Skeletal muscle satellite cell (primary cell): Measurements from ENCODE around the gene PRR36.

ENCODE experiments used
- H3K27me3 ChIP-seq: 2 replicates; pipeline ENCODE4 v1.7.0; 2013; ENCODE audit warnings: low read length; ENCODE audit not compliant: control insufficient read depth, insufficient read depth
- H3K36me3 ChIP-seq: 2 replicates; pipeline ENCODE4 v1.7.0; 2013; ENCODE audit warnings: mild to moderate bottlenecking, control low read depth, low read length; ENCODE audit not compliant: insufficient read depth
- H3K4me1 ChIP-seq: 2 replicates; pipeline ENCODE4 v1.7.0; 2013; ENCODE audit warnings: low read length; ENCODE audit not compliant: control insufficient read depth, insufficient read depth
- H3K4me2 ChIP-seq: 2 replicates; pipeline ENCODE4 v1.7.0; 2013; ENCODE audit warnings: mild to moderate bottlenecking, low read length
- H3K4me3 ChIP-seq: 2 replicates; pipeline ENCODE4 v1.7.0; 2013; ENCODE audit warnings: low read length
- H3K9ac ChIP-seq: 2 replicates; pipeline ENCODE4 v1.7.0; 2013; ENCODE audit warnings: mild to moderate bottlenecking, low read depth, low read length, moderate library complexity
- H3K9me3 ChIP-seq: replicated peaks from 2 replicates; pipeline ENCODE4 v1.7.0; 2013; ENCODE audit warnings: mild to moderate bottlenecking, control low read depth, low read length

Gene PRR36

GRCh38 chr19:7844405-7844804 lies 29.8 kb downstream of the PRR36 start:
- Histone ChIP-seq H3K4me3 (no peak overlapping the region), H3K4me1 (peaks cover 5% of the 10 kb centered on the region), H3K4me2 (no peak overlapping the region), H3K27me3 (no peaks in the 10 kb centered on the region), H3K36me3 (no peaks in the 10 kb centered on the region), H3K9me3 (no peaks in the 10 kb centered on the region), H3K9ac (no peak overlapping the region)

DNA sequence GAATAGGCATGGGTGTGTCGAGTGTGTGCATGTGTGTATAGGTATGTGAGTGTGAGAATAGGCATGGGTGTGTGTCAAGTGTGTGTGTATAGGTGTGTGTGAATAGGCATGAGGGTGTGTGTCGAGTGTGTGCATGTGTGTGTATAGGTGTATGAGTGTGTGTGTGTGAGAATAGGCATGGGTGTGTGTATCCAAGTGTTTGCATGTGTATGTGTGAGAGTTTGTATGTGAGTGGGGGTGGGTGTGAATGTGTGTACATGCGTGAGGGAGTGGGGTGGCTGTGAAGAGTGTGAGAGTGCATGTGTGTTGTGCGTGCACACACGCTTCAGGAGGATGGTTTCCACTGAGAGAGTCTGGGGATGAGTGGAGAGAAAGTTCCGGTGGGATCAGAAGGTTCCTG lies 30.7 kb downstream of the PRR36 start:
- Histone ChIP-seq H3K9me3 (no peaks in the 10 kb centered on the region), H3K36me3 (no peaks in the 10 kb centered on the region), H3K4me2 (no peak overlapping the region), H3K27me3 (no peaks in the 10 kb centered on the region), H3K4me1 (peaks cover 7% of the 10 kb centered on the region), H3K4me3 (no peak overlapping the region), H3K9ac (no peak overlapping the region)

- no peaks in the 10 kb centered on the region for H3K9me3 ChIP-seq
- no peaks in the 10 kb centered on the region for H3K27me3 ChIP-seq
- H3K9ac ChIP-seq, result no peak overlapping the region
- H3K4me3 ChIP-seq, result no peak overlapping the region
- H3K4me2 ChIP-seq, result no peak overlapping the region
- peaks cover 13% of the 10 kb centered on the region for H3K4me1 ChIP-seq
- H3K36me3 ChIP-seq, result no peaks in the 10 kb centered on the region
Observed at GRCh38 chr19:7842661-7843294, 31.4 kb downstream of the PRR36 start.

DNA sequence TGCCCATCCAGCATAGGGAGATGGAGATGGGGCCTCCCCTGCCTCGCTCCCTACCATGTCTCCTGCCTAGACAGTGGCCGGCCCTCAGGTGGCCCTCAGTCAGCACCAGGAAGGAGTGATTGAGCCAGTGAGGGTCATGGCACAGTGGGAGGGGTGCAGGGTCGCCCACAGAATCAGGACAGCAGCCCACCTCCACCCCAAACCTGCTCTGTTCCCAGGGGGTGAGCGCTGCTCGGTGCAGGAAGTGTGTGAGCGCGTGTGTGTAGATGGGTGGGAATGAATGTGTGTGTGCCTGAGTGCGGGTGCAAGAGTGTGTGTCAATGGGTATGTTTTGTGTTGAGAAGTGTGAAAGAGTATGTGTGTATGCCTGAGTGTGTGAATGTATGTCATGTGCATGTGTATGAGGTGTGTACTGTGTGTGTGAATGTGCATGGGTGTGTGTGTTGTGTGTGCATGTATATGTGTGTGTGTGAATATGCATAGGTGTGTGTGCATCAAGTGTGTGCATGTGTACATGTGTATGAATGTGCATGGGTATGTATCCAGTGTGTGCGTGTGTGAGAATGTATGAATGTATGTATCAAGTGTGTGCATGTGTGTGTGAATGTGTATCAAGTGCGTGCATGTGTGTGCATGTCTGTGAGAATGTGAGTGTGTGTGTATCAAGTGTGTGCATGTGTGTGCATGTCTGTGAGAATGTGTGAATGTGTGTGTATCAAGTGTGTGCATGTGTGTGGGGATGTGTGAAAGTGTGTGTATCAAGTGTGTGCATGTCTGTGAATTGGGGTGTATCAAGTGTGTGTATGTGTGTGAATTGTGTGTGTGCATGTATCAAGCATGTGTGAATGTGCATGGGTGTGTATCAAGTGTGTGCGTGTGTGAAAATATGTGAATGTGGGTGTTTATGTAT lies 32.2 kb downstream of the PRR36 start:
- no peaks in the 10 kb centered on the region for H3K9me3 ChIP-seq
- H3K9ac ChIP-seq, result no peak overlapping the region
- no peaks in the 10 kb centered on the region for H3K36me3 ChIP-seq
- no peaks in the 10 kb centered on the region for H3K27me3 ChIP-seq
- peaks cover 18% of the 10 kb centered on the region for H3K4me1 ChIP-seq
- H3K4me2 ChIP-seq, result no peak overlapping the region
- H3K4me3 ChIP-seq, result no peak overlapping the region

- H3K4me3 ChIP-seq, result no peak overlapping the region
- H3K9ac ChIP-seq, result no peak overlapping the region
- no peak overlapping the region for H3K4me2 ChIP-seq
- no peaks in the 10 kb centered on the region for H3K9me3 ChIP-seq
- no peaks in the 10 kb centered on the region for H3K36me3 ChIP-seq
- peaks cover 18% of the 10 kb centered on the region for H3K4me1 ChIP-seq
- H3K27me3 ChIP-seq, result no peaks in the 10 kb centered on the region
Observed at GRCh38 chr19:7840629-7841028, 33.6 kb downstream of the PRR36 start.

DNA sequence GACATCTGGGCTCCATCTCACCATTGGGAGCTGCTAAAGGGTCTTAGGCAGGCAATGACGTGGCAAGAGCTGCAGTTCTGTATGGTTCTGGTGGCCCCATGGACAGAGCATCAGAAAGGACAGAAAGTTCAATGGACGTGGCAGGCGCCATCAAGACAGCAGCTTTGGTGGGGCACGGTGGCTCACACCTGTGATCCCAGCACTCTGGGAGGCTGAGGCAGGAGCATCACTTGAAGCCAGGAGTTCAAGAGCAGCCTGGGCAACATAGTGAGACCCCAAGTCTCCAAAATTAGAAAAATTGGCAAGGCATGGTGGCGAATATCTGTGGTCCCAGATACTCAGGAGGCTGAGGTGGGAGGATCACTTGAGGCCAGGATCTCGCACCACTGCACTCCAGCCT lies 34.7 kb downstream of the PRR36 start:
- no peak overlapping the region for H3K9ac ChIP-seq
- H3K4me2 ChIP-seq, result no peak overlapping the region
- H3K9me3 ChIP-seq, result no peaks in the 10 kb centered on the region
- no peaks in the 10 kb centered on the region for H3K36me3 ChIP-seq
- no peaks in the 10 kb centered on the region for H3K27me3 ChIP-seq
- H3K4me3 ChIP-seq, result no peak overlapping the region
- H3K4me1 ChIP-seq, result peaks cover 18% of the 10 kb centered on the region

DNA sequence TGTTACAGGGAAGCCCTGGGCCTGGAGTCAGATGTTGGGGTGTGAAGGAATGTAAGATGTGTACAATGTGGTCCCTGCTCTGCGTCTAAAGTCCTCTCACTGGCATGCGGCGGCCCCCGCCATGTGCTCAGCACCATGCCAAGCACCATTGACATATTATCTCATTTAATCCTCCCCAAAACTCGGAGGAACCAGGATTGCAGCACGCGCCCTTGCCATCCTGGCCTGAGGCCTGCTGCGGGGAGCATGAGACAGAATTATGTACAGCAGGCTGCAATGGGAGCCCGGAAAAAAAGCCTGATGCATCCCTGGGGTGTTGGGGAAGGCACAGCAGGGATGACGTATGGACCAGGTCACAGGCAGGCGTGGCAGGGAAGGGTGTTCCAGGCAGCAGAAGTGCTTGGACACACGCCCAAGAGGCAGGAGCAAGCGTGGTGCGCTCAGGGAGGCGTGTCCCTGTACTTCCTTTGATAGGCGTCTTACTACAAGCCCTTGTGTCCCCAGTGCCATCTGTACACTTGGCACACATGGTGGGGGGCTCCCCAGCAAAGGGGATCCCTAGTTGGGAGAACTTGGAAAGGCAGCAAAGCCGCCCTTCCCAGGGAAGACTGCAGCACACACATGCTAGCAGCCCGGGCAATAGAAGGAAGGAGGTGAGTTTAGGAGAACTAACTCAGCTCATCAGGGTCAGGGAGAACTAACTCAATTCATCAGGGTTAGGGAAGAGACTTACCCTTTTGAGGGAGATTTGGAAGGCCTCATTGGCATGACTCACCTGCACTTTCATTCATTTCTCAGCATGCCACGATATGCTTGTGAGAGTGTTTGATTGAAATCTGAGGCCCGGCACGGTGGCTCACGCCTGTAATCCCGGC lies 40.7 kb downstream of the PRR36 start:
- Histone ChIP-seq H3K4me3 (no peak overlapping the region), H3K9me3 (no peaks in the 10 kb centered on the region), H3K4me2 (no peak overlapping the region), H3K9ac (no peak overlapping the region), H3K4me1 (peaks cover 40% of the 10 kb centered on the region), H3K27me3 (no peaks in the 10 kb centered on the region), H3K36me3 (no peaks in the 10 kb centered on the region)

GRCh38 chr19:7832781-7833180 lies 41.4 kb downstream of the PRR36 start:
- peaks cover 34% of the 10 kb centered on the region for H3K4me1 ChIP-seq
- no peak overlapping the region for H3K4me3 ChIP-seq
- H3K27me3 ChIP-seq, result no peaks in the 10 kb centered on the region
- H3K36me3 ChIP-seq, result no peaks in the 10 kb centered on the region
- H3K9me3 ChIP-seq, result no peaks in the 10 kb centered on the region
- no peak overlapping the region for H3K9ac ChIP-seq
- H3K4me2 ChIP-seq, result no peak overlapping the region

GRCh38 chr19:7832009-7832408 lies 42.2 kb downstream of the PRR36 start:
- H3K9me3 ChIP-seq, result no peaks in the 10 kb centered on the region
- H3K9ac ChIP-seq, result peak overlapping the region; percentile 78
- no peaks in the 10 kb centered on the region for H3K36me3 ChIP-seq
- H3K4me3 ChIP-seq, result no peak overlapping the region
- H3K27me3 ChIP-seq, result no peaks in the 10 kb centered on the region
- H3K4me2 ChIP-seq, result peak overlapping the region; percentile 76
- H3K4me1 ChIP-seq, result peaks cover 30% of the 10 kb centered on the region

DNA sequence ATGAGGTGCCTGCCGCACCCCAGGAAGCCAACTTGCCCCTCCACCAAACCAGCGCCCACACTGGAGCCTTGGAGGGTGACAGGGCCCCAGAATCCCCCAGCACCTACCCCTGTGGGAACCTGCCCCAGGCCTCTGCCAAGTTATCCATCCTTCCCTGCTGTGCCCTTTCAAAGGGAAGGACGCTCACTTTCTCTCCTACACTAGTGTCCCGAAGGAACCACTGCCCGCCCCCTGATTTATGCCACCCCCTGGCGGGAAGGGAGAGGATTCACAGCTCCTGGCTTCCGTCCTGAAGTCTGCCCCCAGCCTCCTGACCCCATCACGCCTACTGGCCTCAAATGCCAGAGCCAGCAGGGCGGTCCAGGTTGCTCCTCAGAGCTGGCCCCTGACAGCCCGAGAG lies 42.7 kb downstream of the PRR36 start:
- Histone ChIP-seq H3K9me3 (no peaks in the 10 kb centered on the region), H3K36me3 (no peaks in the 10 kb centered on the region), H3K4me3 (peak overlapping the region; percentile 39), H3K4me1 (peaks cover 30% of the 10 kb centered on the region), H3K27me3 (peaks cover 3% of the 10 kb centered on the region), H3K9ac (peak overlapping the region; percentile 78), H3K4me2 (peak overlapping the region; percentile 76)

DNA sequence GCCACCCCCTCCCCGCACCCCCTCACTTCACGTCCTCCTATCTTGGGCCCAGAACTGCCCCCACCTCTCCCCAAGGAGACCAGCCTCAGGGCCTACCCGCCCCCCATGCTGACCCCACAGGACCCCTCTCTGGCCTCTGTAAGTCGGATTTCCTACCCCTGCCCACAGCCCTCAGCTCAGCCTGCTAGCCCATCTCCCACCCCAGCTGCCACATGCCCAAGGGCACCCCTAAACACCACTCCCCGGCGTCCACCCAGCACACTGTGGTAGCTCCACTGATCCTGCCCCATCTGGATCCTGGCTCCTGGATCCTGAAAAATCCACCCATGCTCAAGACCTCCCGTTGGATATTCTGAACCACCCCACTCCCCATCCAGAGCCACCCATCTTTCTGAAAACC lies 43.4 kb downstream of the PRR36 start:
- Histone ChIP-seq H3K4me1 (peaks cover 30% of the 10 kb centered on the region), H3K36me3 (no peaks in the 10 kb centered on the region), H3K4me3 (peak overlapping the region; percentile 77), H3K4me2 (peak overlapping the region; percentile 76), H3K9ac (peak overlapping the region; percentile 78), H3K9me3 (no peaks in the 10 kb centered on the region), H3K27me3 (peaks cover 7% of the 10 kb centered on the region)
